Femur (tissue), 1 donor: ENCODE data around the gene KIF7.
"Not testable (repeated sequence)": the region's sequence is repeated elsewhere in the genome, so short reads cannot be mapped to it uniquely, and the experiment has no call there.

ENCODE experiments used
- DNase-seq: peaks from one replicate; pipeline ENCODE4 v3.0.0-alpha.2; 2017

The KIF7 gene

GRCh38 chr15:89654847-89655805, at the start of gene KIF7:
Gene KIF7, minus strand, starts transcription at chr15:89655467. Its CDS starts 2,537 bp downstream, at chr15:89652930.
- peak; percentile 85 for DNase-seq

- no peak for DNase-seq
Measured at GRCh38 chr15:89704411-89704810, 49.1 kb upstream of the KIF7 start.

GRCh38 chr15:89695198-89695597, 39.9 kb upstream of the KIF7 start:
- DNase-seq: no peak

GRCh38 chr15:89693696-89694095, 38.4 kb upstream of the KIF7 start:
- DNase-seq: no peak

GRCh38 chr15:89693091-89693490, 37.8 kb upstream of the KIF7 start:
- DNase-seq: no peak

GRCh38 chr15:89690276-89691218, 35.3 kb upstream of the KIF7 start, which contains the start of the genes PEX11A and WDR93:
Gene PEX11A, minus strand, starts transcription at chr15:89690754. Its CDS starts 122 bp downstream, at chr15:89690632.
Gene WDR93, plus strand, starts transcription at chr15:89690811. Its CDS starts 10,936 bp downstream, at chr15:89701747.
- peak; percentile 84 for DNase-seq

- not testable (repeated sequence) for DNase-seq
Measured at GRCh38 chr15:89689930-89690275, 34.6 kb upstream of the KIF7 start.

GRCh38 chr15:89686522-89686921, 31.3 kb upstream of the KIF7 start:
- no peak for DNase-seq

GRCh38 chr15:89685995-89686394, 30.7 kb upstream of the KIF7 start:
- no peak for DNase-seq

GRCh38 chr15:89681146-89681545, 25.9 kb upstream of the KIF7 start:
- no peak for DNase-seq

GRCh38 chr15:89680282-89680873, 25.1 kb upstream of the KIF7 start:
- DNase-seq: peak; percentile 42

GRCh38 chr15:89679212-89679611, 23.9 kb upstream of the KIF7 start, which contains the start of gene PLIN1:
Gene PLIN1, minus strand, starts transcription at chr15:89679367. Its CDS starts 1,878 bp downstream, at chr15:89677489.
- DNase-seq: no peak

- DNase-seq: no peak
Measured at GRCh38 chr15:89677381-89677780, 22.1 kb upstream of the KIF7 start.

GRCh38 chr15:89675606-89676005, 20.3 kb upstream of the KIF7 start:
- no peak for DNase-seq

GRCh38 chr15:89674526-89674925, 19.3 kb upstream of the KIF7 start:
- DNase-seq: no peak

- no peak for DNase-seq
Measured at GRCh38 chr15:89673165-89673512, 17.9 kb upstream of the KIF7 start.

GRCh38 chr15:89672221-89673164, 17.2 kb upstream of the KIF7 start:
- DNase-seq: peak; percentile 28

- DNase-seq: no peak
Measured at GRCh38 chr15:89671687-89672086, 16.4 kb upstream of the KIF7 start.

GRCh38 chr15:89670971-89671560, 15.8 kb upstream of the KIF7 start:
- no peak for DNase-seq

- no peak for DNase-seq
Measured at GRCh38 chr15:89669941-89670340, 14.7 kb upstream of the KIF7 start.

- no peak for DNase-seq
Measured at GRCh38 chr15:89669309-89669865, 14.1 kb upstream of the KIF7 start.
